Activated naive CD4-positive, alpha-beta T cell treated with Interleukin-2 at 50 U/mL for 16 hours (primary cell): Measurements from ENCODE around the gene CFAP97D2.
A peak's percentile ranks its signal among the peaks of the same experiment; 100 is the strongest.
"Not testable (repeated sequence)": the region's sequence is repeated elsewhere in the genome, so short reads cannot be mapped to it uniquely, and the experiment has no call there.

ENCODE experiments used
- DNase-seq: peaks from one replicate; pipeline ENCODE4 v3.0.0-alpha.2; 2020

Gene CFAP97D2

DNA sequence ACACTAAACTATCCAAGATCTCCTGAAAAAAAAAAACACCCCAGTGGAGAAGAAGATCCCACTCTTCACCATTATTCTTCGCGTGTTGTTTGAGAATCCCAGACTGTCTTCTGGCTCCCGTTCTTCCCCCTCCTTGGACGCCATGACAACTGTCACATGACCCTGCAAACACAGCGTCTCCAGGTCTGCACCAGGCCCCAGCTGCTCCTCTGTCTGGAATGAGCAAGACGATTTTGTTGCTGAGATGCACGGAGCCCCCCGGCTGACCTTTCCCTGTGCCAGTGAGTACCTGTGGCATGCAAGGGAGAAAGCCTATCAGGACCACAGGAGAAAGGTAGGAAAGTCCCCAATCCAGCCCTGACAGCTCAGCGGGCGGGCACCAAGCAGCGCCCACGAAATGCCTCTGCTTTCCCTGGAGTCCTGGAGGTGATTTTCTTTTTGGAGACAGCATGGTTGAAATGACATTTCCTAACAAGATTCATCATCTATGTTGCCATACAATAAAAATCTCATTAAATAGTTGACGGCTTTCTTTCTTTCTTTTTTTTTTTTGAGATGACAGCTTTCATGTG lies at the start of gene CFAP97D2:
Gene CFAP97D2 (plus strand): TSS at position 171 of the 572 bp plus-strand sequence. CDS start 74 bp downstream, at position 245.
- no peak for DNase-seq

DNA sequence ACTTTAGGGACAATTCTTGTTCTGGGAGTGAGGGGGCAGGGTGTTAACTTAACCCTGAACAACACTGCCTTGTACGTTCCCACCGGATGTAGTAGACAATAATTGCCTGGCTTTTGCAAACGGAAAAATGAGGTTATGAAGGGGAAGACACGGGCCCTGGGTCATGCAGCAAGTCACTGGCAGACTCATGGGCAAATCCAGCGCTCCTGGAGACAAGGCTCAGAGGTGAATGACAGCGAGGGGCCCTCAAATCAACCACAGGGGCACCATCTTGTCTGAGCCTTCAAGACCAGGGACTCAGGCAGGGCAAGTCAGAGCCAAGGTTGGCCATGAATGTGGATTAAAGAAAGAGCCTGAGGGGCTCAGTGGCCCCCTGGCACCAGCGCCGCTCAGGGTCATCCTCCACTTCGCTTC lies 49.4 kb upstream of the CFAP97D2 start:
- peak; percentile 44 for DNase-seq

DNA sequence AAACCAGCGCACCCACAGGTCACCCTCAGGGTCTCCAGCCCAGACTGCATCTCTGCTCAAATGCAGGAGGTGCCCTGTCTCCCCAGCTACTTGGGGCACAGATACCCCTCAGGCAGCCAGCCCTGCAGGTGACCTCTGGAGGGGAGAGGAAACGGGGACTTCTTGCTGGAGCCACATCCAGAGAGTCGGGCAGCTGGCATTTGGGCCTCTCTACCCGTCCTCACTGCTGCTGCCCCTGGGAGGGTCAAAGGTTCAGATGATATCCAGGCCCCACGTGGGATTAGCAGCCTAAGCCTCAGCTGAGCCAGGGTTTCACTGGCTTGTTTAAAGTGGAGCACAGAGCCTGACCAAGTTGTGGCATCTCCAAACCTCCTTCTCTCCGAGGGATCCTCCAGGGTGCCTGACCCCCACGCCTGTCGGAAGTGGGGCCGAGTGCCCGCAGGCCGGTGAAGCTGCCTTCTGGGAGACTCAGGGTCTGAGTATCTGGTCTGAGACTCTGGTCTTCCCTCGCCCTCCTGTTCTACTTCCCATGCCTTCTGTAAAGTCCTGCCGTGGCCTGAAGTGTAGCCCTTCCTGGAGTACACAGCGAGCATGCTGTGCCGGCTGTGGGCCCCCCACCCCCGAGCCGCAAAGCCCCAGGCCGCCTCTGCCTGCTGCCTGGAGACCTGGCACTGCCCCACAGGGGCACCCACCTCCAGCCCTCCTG lies 48.8 kb upstream of the CFAP97D2 start:
- DNase-seq, result no peak

- peak; percentile 54 for DNase-seq
These were observed 48.0 kb upstream of the CFAP97D2 start for GRCh38 chr13:114130837-114131582.

DNA sequence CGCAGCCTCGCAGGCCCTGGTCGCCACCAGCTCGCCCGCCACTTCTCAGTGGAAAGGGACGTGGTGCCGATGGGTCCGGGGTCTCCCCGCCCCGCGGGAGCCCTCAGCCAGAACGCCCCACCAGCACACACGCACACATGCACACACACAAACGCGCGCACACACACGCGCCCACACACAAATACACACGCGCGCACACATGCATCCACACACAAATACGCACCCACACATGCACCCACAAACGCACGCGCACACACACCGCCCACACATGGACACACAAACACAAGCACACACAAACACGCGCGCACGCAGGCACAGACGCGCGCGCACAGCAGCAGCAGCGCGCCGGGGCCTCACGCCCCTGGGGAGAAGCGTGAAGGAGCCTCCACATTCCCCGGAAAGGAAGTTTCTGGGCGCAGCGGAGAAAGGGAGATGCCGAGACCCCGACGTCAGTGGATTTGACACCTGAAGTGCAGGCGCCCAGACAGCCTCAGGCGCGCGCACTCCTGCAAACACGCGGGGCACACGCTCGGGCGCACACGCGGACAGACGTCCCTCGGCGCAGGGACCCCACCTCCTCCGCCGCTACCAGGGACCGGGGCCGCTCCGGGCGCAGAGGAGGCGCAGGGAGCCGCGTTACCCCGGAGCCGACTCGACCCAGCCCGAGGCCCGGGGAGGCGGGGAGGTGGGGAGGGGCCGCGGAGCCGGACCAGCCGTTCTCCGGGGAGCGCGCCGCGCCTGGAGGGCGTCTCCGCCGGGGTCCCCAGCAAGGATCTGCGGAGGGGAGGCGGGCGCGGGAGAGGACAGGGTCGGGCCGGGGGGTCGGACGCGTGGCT lies 47.3 kb upstream of the CFAP97D2 start:
- DNase-seq, result peak; percentile 39

- peak; percentile 65 for DNase-seq
These were observed 46.5 kb upstream of the CFAP97D2 start, which contains the start of gene RASA3 for GRCh38 chr13:114132419-114133121. RASA3 (minus strand) TSS chr13:114132623; CDS start chr13:114132489, 134 bp downstream.

GRCh38 chr13:114133126-114133525 lies 45.9 kb upstream of the CFAP97D2 start:
- DNase-seq, result not testable (repeated sequence)

DNA sequence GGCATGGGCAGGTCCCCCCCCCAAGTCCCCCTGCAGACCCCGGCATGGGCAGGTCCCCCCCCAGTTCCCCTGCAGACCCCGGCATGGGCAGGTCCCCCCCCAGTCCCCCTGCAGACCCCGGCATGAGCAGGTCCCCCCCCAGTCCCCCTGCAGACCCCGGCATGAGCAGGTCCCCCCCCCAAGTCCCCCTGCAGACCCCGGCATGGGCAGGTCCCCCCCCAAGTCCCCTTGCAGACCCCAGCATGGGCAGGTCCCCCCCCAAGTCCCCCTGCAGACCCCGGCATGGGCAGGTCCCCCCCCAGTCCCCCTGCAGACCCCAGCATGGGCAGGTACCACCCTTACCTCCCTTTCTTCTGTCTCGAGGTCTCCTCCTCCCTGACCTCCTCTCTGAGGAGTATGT lies 45.5 kb upstream of the CFAP97D2 start:
- DNase-seq, result not testable (repeated sequence)

GRCh38 chr13:114134111-114134943 lies 44.7 kb upstream of the CFAP97D2 start:
- no peak for DNase-seq

- DNase-seq, result no peak
These were observed 44.0 kb upstream of the CFAP97D2 start for GRCh38 chr13:114134944-114135610.

- DNase-seq, result no peak
These were observed 43.3 kb upstream of the CFAP97D2 start for GRCh38 chr13:114135731-114136171.

DNA sequence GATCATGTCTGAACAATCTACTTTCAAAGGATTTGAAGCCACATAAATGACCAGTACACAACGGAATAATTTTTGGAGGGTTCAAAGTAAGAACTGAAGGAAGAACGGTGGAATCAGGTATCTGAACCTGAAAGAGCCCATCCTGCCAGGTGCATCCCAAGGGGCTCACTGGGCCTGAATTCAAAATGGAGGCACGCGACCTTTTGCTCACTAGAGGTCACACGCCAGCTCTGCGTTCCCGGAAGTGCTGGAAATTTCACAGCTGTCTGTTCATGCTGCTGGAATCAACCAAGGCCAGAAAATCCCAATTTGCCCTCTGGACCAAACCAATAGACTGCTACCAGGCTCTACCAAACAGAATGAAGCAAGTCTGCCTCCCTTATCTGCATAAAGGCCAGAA lies 42.5 kb upstream of the CFAP97D2 start:
- DNase-seq, result no peak

- peak; percentile 52 for DNase-seq
These were observed 38.7 kb upstream of the CFAP97D2 start for GRCh38 chr13:114140131-114140905.

DNA sequence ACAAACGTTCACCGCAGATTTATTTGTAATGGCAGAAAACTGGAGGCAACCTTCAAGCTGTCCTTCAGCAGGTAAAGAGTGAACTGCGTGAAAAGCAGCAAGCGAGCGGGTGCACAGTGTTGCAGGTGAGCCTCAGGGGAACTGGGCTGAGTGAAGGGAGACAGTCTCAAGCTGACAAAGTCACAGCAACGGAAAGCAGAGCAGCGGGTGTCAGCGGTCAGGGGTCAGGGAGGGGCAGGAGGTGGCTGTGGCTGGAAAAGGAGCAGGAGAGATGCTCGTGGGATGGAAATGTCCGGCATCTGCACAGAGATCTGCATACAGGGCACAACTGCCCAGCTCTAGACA lies 38.2 kb upstream of the CFAP97D2 start:
- peak; percentile 44 for DNase-seq

DNA sequence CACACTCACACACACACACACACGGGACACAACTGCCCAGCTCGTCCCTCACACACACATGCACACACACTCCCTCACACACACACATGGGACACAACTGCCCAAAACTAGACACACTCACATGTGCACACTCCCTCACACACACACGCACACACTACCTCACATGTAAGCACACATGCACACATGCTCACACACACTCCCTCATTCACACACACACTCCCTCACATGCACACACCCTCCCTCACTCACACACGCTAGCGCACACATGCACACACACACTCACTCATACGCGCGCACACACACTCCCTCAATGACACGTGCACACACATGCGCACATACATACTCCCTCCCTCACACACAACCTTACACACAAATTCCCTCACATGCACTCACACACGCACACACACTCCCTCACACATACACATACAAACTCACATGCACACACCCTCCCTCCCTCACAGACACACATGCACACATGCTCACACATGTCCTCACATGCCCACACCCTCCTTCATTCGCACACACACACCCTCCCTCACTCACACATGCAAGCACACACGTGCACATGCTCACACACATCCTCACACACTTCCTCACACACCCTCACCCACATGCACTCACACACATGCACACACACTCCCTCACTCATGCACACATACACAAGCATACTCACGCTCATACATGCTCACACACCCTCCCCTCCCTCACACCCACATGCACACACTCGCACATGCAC lies 37.6 kb upstream of the CFAP97D2 start:
- DNase-seq, result no peak

DNA sequence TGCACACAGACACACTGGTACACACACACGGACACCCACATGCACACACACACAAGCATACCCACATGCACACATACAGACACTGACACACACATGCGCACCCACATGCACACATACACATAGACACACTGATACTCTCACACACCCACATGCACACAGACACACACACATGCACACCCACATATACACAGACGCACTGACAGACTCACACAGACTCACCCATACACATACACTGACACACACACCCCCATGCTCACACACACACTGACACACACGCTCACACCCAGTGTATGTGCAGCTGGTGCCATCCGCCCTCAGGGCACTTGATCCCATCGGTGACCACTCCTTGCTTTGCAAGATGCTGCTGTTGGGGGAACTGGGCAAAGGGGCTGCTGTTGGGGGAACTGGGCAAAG lies 36.9 kb upstream of the CFAP97D2 start:
- DNase-seq, result no peak

DNA sequence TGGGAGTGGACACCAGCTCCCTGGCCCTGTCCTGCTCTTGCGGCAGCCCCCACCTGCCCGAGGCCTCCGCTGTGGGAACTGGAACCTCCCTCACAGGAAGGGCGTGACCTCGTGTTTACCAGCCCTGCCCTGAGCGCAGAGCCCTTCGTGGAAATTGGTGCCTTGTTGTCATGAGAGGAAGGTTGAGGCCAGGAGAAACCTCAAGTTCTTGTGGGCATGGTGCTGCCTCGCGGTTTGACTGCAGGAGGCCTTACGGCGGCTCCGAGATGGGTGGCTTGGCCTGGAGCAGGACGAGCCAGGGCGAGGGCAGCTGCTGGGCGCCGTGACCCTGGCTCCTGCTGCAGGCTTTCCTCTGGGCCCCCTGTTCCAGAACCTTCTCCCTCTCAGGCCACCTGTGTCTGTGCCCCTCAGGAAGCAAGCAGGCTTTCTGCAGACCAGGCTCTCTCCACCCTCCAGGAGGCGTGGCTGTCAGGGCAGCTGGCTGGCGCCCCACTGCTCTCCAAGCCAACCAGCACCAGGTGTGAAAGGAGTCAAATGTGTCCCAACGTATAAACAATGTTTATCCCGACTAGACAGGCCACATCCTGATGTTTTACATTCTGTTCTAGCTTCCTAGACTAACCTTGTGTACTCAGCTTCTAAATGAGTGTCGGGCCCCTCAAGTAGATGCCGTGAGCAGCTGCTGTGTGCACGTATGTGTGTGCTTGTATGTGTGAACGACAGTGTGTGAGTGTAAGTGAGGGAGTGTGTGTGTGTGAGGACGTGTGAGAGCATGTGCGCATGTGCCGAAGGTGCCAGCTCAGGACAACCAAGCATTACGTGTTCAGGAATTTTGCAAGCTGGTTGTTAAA lies 36.2 kb upstream of the CFAP97D2 start:
- DNase-seq, result peak; percentile 67
